Measurements from ENCODE around the gene NACA2.
"Not testable (repeated sequence)": the region's sequence is repeated elsewhere in the genome, so short reads cannot be mapped to it uniquely, and the experiment has no call there.

Gene NACA2

GRCh38 chr17:61571624-61572023 is 19.4 kb downstream of the NACA2 start:
- H3K27me3 ChIP-seq (ENCODE audit: insufficient read depth, low read length) = peaks cover 7% of the 10 kb centered on the region
- H3K9me3 ChIP-seq (ENCODE audit: low read length) = peaks cover 4% of the 10 kb centered on the region; the same call in 1 of the 2 replicates
- H3K9ac ChIP-seq (ENCODE audit: low read length) = no peak overlapping the region
- no peaks in the 10 kb centered on the region for H4K20me1 ChIP-seq (ENCODE audit: insufficient read depth, low read length)
- H3K4me2 ChIP-seq (ENCODE audit: low read length) = no peak overlapping the region
- no peaks in the 10 kb centered on the region for H3K79me2 ChIP-seq (ENCODE audit: insufficient read depth, low read length)
- H2AFZ ChIP-seq (ENCODE audit: low read length) = no peak overlapping the region
- no peaks in the 10 kb centered on the region for H3K36me3 ChIP-seq (ENCODE audit: insufficient read depth, low read length)
- no peaks in the 10 kb centered on the region for H3K4me1 ChIP-seq (ENCODE audit: insufficient read depth, low read length, severe bottlenecking)
- no peak for TF ChIP-seq CTCF (IDR thresholded peaks at IDR 0.05; ENCODE audit: low read length)
- TF ChIP-seq EZH2 (IDR thresholded peaks at IDR 0.05; ENCODE audit: borderline replicate concordance, low read length) = no peak
- H3K4me3 ChIP-seq (ENCODE audit: low read depth, low read length, poor library complexity, severe bottlenecking) = no peak overlapping the region
- no peak overlapping the region for H3K27ac ChIP-seq (ENCODE audit: low read depth, low read length, poor library complexity, severe bottlenecking)
- no peaks in the 10 kb centered on the region for H3F3A ChIP-seq (ENCODE audit: insufficient read depth, low read length)
- H3K9me2 ChIP-seq (ENCODE audit: low read depth, low read length) = no peaks in the 10 kb centered on the region

DNA sequence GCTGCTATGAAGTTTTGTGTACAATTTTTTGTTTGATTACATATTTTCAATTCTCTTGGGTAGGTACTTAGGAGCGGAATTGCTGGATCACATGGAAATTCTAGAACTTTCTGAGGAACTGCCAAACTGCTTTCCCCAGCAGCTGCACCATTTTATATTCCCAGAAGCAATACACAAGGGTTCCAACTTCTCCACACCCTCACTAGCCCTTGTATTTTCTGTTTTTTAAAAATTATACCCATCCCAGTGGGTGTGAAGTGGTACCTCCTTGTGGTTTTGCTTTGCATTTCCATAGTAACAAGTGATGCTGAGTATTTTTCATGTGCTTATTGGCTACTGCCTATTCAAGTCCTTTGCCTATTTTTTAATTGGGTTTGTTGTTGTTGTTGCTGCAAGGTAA is 20.9 kb downstream of the NACA2 start:
- Histone ChIP-seq H3K9me2 (ENCODE audit: low read depth, low read length) (no peaks in the 10 kb centered on the region), H3K79me2 (ENCODE audit: insufficient read depth, low read length) (no peaks in the 10 kb centered on the region), H3K27me3 (ENCODE audit: insufficient read depth, low read length) (peaks cover 7% of the 10 kb centered on the region), H3K4me1 (ENCODE audit: insufficient read depth, low read length, severe bottlenecking) (no peaks in the 10 kb centered on the region), H3K9ac (ENCODE audit: low read length) (no peak overlapping the region), H3K4me2 (ENCODE audit: low read length) (no peak overlapping the region), H3K9me3 (ENCODE audit: low read length) (peaks cover 4% of the 10 kb centered on the region; the same call in 1 of the 2 replicates), H3K4me3 (ENCODE audit: low read depth, low read length, poor library complexity, severe bottlenecking) (no peak overlapping the region), H3F3A (ENCODE audit: insufficient read depth, low read length) (no peaks in the 10 kb centered on the region), H3K36me3 (ENCODE audit: insufficient read depth, low read length) (no peaks in the 10 kb centered on the region), H4K20me1 (ENCODE audit: insufficient read depth, low read length) (no peaks in the 10 kb centered on the region), H3K27ac (ENCODE audit: low read depth, low read length, poor library complexity, severe bottlenecking) (no peak overlapping the region), H2AFZ (ENCODE audit: low read length) (no peak overlapping the region)
- TF ChIP-seq EZH2 (IDR thresholded peaks at IDR 0.05; ENCODE audit: borderline replicate concordance, low read length) = no peak
- no peak for TF ChIP-seq CTCF (IDR thresholded peaks at IDR 0.05; ENCODE audit: low read length)

- not testable (repeated sequence) for H3K4me3 ChIP-seq (ENCODE audit: low read depth, low read length, poor library complexity, severe bottlenecking); H3K79me2 ChIP-seq (ENCODE audit: insufficient read depth, low read length); H3K27me3 ChIP-seq (ENCODE audit: insufficient read depth, low read length); H3K27ac ChIP-seq (ENCODE audit: low read depth, low read length, poor library complexity, severe bottlenecking); H3K36me3 ChIP-seq (ENCODE audit: insufficient read depth, low read length); H2AFZ ChIP-seq (ENCODE audit: low read length); H3K4me2 ChIP-seq (ENCODE audit: low read length); H3K9ac ChIP-seq (ENCODE audit: low read length); H3F3A ChIP-seq (ENCODE audit: insufficient read depth, low read length); H4K20me1 ChIP-seq (ENCODE audit: insufficient read depth, low read length); H3K9me2 ChIP-seq (ENCODE audit: low read depth, low read length); H3K9me3 ChIP-seq (ENCODE audit: low read length); H3K4me1 ChIP-seq (ENCODE audit: insufficient read depth, low read length, severe bottlenecking)
Measured at GRCh38 chr17:61569525-61569924, 21.5 kb downstream of the NACA2 start.

DNA sequence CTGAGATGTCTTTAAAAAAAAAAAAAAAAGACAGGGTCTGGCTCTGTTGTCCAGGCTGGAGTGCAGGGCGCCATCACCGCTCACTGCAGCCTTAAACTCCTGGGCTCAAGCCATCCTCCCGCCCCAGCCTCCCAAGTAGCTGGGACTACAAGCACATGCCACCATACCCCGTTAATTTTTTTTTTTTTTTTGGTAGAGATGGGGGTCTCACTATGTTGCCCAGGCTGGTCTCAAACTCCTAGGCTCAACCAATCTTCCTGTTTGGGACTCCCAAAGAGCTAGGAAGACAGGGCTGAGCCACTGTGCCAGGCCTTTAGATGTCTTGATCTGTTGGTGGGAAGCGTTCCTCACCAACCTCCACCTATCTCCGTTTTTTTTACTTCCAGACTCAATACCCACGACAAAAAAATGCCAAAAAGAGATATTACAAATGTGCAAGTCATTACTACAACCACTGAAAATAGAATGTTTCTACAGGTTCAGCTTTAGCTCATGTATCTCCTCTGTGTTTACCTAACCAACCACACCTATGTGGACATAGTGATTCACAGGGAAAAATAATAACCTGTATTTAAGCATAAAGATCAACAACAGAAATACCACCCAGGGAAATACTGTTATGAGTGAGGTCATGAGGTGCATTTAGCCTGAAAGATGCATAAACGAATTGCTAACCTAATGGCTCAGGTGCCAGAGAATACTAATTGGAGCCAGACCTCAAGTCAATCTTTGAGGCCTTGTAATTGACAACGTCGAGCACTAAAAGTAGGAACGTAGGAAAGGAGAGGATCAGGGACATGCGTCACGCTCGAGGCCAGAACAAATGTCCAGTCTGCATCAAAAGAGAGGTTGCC is 22.6 kb downstream of the NACA2 start:
- H4K20me1 ChIP-seq (ENCODE audit: insufficient read depth, low read length) = no peaks in the 10 kb centered on the region
- no peak overlapping the region for H2AFZ ChIP-seq (ENCODE audit: low read length)
- TF ChIP-seq EZH2 (IDR thresholded peaks at IDR 0.05; ENCODE audit: borderline replicate concordance, low read length) (no peak), CTCF (IDR thresholded peaks at IDR 0.05; ENCODE audit: low read length) (no peak)
- H3K4me1 ChIP-seq (ENCODE audit: insufficient read depth, low read length, severe bottlenecking) = no peaks in the 10 kb centered on the region
- no peak overlapping the region for H3K4me3 ChIP-seq (ENCODE audit: low read depth, low read length, poor library complexity, severe bottlenecking)
- no peak overlapping the region for H3K4me2 ChIP-seq (ENCODE audit: low read length)
- no peaks in the 10 kb centered on the region for H3K79me2 ChIP-seq (ENCODE audit: insufficient read depth, low read length)
- H3F3A ChIP-seq (ENCODE audit: insufficient read depth, low read length) = no peaks in the 10 kb centered on the region
- peaks cover 7% of the 10 kb centered on the region; the same call in 1 of the 2 replicates for H3K27me3 ChIP-seq (ENCODE audit: insufficient read depth, low read length)
- peaks cover 4% of the 10 kb centered on the region; the same call in 1 of the 2 replicates for H3K9me3 ChIP-seq (ENCODE audit: low read length)
- H3K27ac ChIP-seq (ENCODE audit: low read depth, low read length, poor library complexity, severe bottlenecking) = no peak overlapping the region
- H3K36me3 ChIP-seq (ENCODE audit: insufficient read depth, low read length) = no peaks in the 10 kb centered on the region
- H3K9me2 ChIP-seq (ENCODE audit: low read depth, low read length) = no peaks in the 10 kb centered on the region
- no peak overlapping the region for H3K9ac ChIP-seq (ENCODE audit: low read length)

Measured in OCI-LY1 (cell line).